IMR-90 (cell line): ENCODE results near the gene GRIN2A. TPM values are rescaled to one million over a fixed set of nuclear protein-coding genes. Genes with fewer than 3 reads are reported as not detected.

Experiments
- ATAC-seq: fragments of 200-7000 bp; cut with Tn5 transposase; 2 replicates; pipeline ENCODE4 v1.9.1; 2020; ENCODE audit warnings: low read depth, mild to moderate bottlenecking, moderate library complexity
- BruUV-seq: library from RNA; stranded (reverse); fragments of 400-500 nt; replicated peaks from 2 replicates; lab custom pipeline; 2021; lab: Mats Ljungman, UMichigan
- CTCF ChIA-PET: fragments of 300-600 bp; formaldehyde crosslinking; extraction: SDS; loops from one replicate; lab custom pipeline; 2021; ENCODE audit warnings: antibody characterized with exemption; lab: Yijun Ruan, JAX
- POLR2A ChIA-PET: fragments of 300-600 bp; sonication (Branson Sonifier 250); formaldehyde crosslinking; loops from one replicate; lab custom pipeline; 2022; ENCODE audit warnings: antibody characterized with exemption; ENCODE audit not compliant: unreplicated experiment; lab: Charles Lee
- DNase-seq: peaks from one replicate; pipeline ENCODE4 v3.0.0; 2013
- H2AFZ ChIP-seq: replicated peaks from 2 replicates; pipeline ENCODE3; 2013; ENCODE audit warnings: low read length, mild to moderate bottlenecking; ENCODE audit not compliant: poor library complexity
- H2AK5ac ChIP-seq: 2 replicates; pipeline ENCODE4 v1.6.1; 2013; ENCODE audit warnings: low read depth, low read length, inconsistent platforms
- H2AK9ac ChIP-seq: replicated peaks from 2 replicates; pipeline ENCODE3; 2013; ENCODE audit warnings: mild to moderate bottlenecking, low read depth, low read length, moderate library complexity; ENCODE audit not compliant: poor library complexity
- H2BK120ac ChIP-seq: 2 replicates; pipeline ENCODE4 v1.6.1; 2013; ENCODE audit warnings: low read depth, low read length, inconsistent platforms
- H2BK15ac ChIP-seq: 3 replicates; pipeline ENCODE4 v1.6.1; 2013; ENCODE audit warnings: low read depth, low read length, inconsistent platforms
- H2BK20ac ChIP-seq: 2 replicates; pipeline ENCODE4 v1.6.1; 2013; ENCODE audit warnings: low read depth, mild to moderate bottlenecking, inconsistent platforms, low read length, moderate library complexity
- H2BK5ac ChIP-seq: 2 replicates; pipeline ENCODE4 v1.6.1; 2013; ENCODE audit warnings: mild to moderate bottlenecking, low read depth, low read length, inconsistent platforms; ENCODE audit not compliant: poor library complexity, severe bottlenecking
- H3K14ac ChIP-seq: replicated peaks from 2 replicates; pipeline ENCODE4 v1.6.1; 2013; ENCODE audit warnings: low read depth, low read length, inconsistent platforms
- H3K18ac ChIP-seq: 2 replicates; pipeline ENCODE4 v1.6.1; 2013; ENCODE audit warnings: low read depth, low read length, control low read depth
- H3K23ac ChIP-seq: 2 replicates; pipeline ENCODE4 v1.6.1; 2013; ENCODE audit warnings: low read depth, low read length, inconsistent platforms
- H3K27ac ChIP-seq: 2 replicates; pipeline ENCODE4 v1.5.1; 2013; ENCODE audit warnings: mild to moderate bottlenecking, control low read depth, low read length; ENCODE audit not compliant: insufficient read depth
- H3K27me3 ChIP-seq: 2 replicates; pipeline ENCODE4 v1.6.1; 2013; ENCODE audit warnings: low read length; ENCODE audit not compliant: control insufficient read depth, insufficient read depth
- H3K36me3 ChIP-seq: 2 replicates; pipeline ENCODE4 v1.6.1; 2013; ENCODE audit warnings: low read length, mixed read lengths; ENCODE audit not compliant: control insufficient read depth, insufficient read depth
- H3K4ac ChIP-seq: 2 replicates; pipeline ENCODE4 v1.6.1; 2013; ENCODE audit warnings: low read depth, low read length, inconsistent platforms
- H3K4me1 ChIP-seq: 2 replicates; pipeline ENCODE4 v1.6.1; 2013; ENCODE audit warnings: low read length, mixed read lengths; ENCODE audit not compliant: control insufficient read depth, insufficient read depth
- H3K4me2 ChIP-seq: 2 replicates; pipeline ENCODE4 v1.6.1; 2013; ENCODE audit warnings: low read depth, mild to moderate bottlenecking, control low read depth, low read length, moderate library complexity
- H3K4me3 ChIP-seq: 2 replicates; pipeline ENCODE4 v1.5.1; 2013; ENCODE audit warnings: low read depth, mild to moderate bottlenecking, control low read depth, low read length, moderate library complexity; ENCODE audit not compliant: insufficient read depth
- H3K56ac ChIP-seq: 2 replicates; pipeline ENCODE4 v1.6.1; 2013; ENCODE audit warnings: low read length, inconsistent platforms; ENCODE audit not compliant: insufficient read depth; ENCODE audit errors: extremely low read depth
- H3K79me1 ChIP-seq, 2 experiments: 2 replicates each; pipeline ENCODE4 v1.6.1; 2013; ENCODE audit warnings: low read length in 2 of 2, inconsistent platforms in 1 of 2, low read depth in 1 of 2
- H3K9ac ChIP-seq: 2 replicates; pipeline ENCODE4 v1.6.1; 2013; ENCODE audit warnings: low read depth, low read length, control low read depth
- H3K9me1 ChIP-seq: 2 replicates; pipeline ENCODE4 v1.6.1; 2013; ENCODE audit warnings: low read length, inconsistent platforms; ENCODE audit not compliant: insufficient read depth
- H3K9me3 ChIP-seq: 2 replicates; pipeline ENCODE4 v1.6.1; 2013; ENCODE audit warnings: low read length; ENCODE audit not compliant: control insufficient read depth, insufficient read depth
- H4K20me1 ChIP-seq: 2 replicates; pipeline ENCODE4 v1.6.1; 2013; ENCODE audit warnings: low read length, inconsistent platforms; ENCODE audit not compliant: insufficient read depth
- H4K5ac ChIP-seq: 2 replicates; pipeline ENCODE4 v1.6.1; 2013; ENCODE audit warnings: mild to moderate bottlenecking, low read depth, low read length, control low read depth
- H4K8ac ChIP-seq, 2 experiments: 2 replicates each; pipeline ENCODE4 v1.6.1; 2013; ENCODE audit warnings: low read depth in 2 of 2, low read length in 2 of 2, control low read depth in 1 of 2, inconsistent platforms in 1 of 2
- H4K91ac ChIP-seq: 2 replicates; pipeline ENCODE4 v1.6.1; 2013; ENCODE audit warnings: low read depth, low read length, inconsistent platforms; ENCODE audit not compliant: insufficient read depth
- CHD1 ChIP-seq: IDR thresholded peaks from 2 replicates; pipeline ENCODE4 v1.6.1; 2012; ENCODE audit warnings: low read depth, low read length, improper control_type of control experiment
- FOS ChIP-seq: fragments of 150-350 bp; IDR thresholded peaks from 2 replicates; pipeline ENCODE4 v1.6.1; 2016; ENCODE audit warnings: low read depth, low read length
- MAFK ChIP-seq: IDR thresholded peaks from 2 replicates; pipeline ENCODE4 v1.6.1; 2012; ENCODE audit warnings: low read depth, low read length, improper control_type of control experiment
- MXI1 ChIP-seq: IDR thresholded peaks from 2 replicates; pipeline ENCODE4 v1.6.1; 2012; ENCODE audit warnings: low read depth, mild to moderate bottlenecking, low read length, moderate library complexity, borderline replicate concordance
- NFE2L2 ChIP-seq: fragments of 150-350 bp; IDR thresholded peaks from 2 replicates; pipeline ENCODE4 v1.6.1; 2016; ENCODE audit warnings: low read depth, mild to moderate bottlenecking, low read length
- RAD21 ChIP-seq: IDR thresholded peaks from 2 replicates; pipeline ENCODE4 v1.6.1; 2012; ENCODE audit warnings: low read length, improper control_type of control experiment
- SMC3 ChIP-seq: fragments of 150-350 bp; IDR thresholded peaks from 2 replicates; pipeline ENCODE4 v1.6.1; 2016; ENCODE audit warnings: low read depth, mild to moderate bottlenecking, antibody characterized with exemption, low read length, moderate library complexity
- WGBS, 2 experiments: methylation state at CpG; one replicate each; pipeline versions ENCODE4 v1.1.5 to v1.1.7; 2013; ENCODE audit warnings: missing lambda C conversion rate in 2 of 2; ENCODE audit not compliant: insufficient read length in 1 of 2; ENCODE audit errors: extremely low coverage in 2 of 2; 5-methylcytosine and 5-hydroxymethylcytosine counted together
- dilution Hi-C: fragments of 300-500 bp; cut with HindIII; formaldehyde crosslinking; loops from one replicate; pipeline ENCODE4 v1.14.3; 2018; ENCODE audit warnings: low sequenced_read_pairs; ENCODE audit not compliant: unreplicated experiment
- in situ Hi-C: fragments of 300-500 bp; cut with MboI; formaldehyde crosslinking; loops from 3 replicates; pipeline ENCODE4 v1.14.3; 2019; ENCODE audit warnings: low sequenced_read_pairs, inconsistent platforms, mixed read lengths
- intact Hi-C: fragments of 100-400 bp; cut with micrococcal nuclease; formaldehyde crosslinking; loops from 2 replicates; pipeline ENCODE4 v1.10.0; 2022
- polyA plus RNA-seq, 3 experiments: library from polyadenylated mRNA; depleted of rRNA; stranded (reverse); fragments of >200 nt; gene quantifications; 2 replicates each; pipeline ENCODE4 v1.2.3, GENCODE V29; 2012; ENCODE audit warnings: low replicate concordance in 1 of 3
- total RNA-seq: library from RNA; depleted of rRNA; stranded (reverse); fragments of >200 nt; gene quantifications from 2 replicates; pipeline ENCODE4 v1.2.3, GENCODE V29; 2012
- TF ChIP-seq, protein P1 (sequence below): fragments of 150-350 bp; IDR thresholded peaks from 2 replicates; pipeline ENCODE4 v1.6.1; 2017; ENCODE audit warnings: mild to moderate bottlenecking, antibody characterized with exemption, low read length, low read depth
- TF ChIP-seq, protein P2 (sequence below): fragments of 150-350 bp; IDR thresholded peaks from 2 replicates; pipeline ENCODE4 v1.6.1; 2016; ENCODE audit warnings: low read depth, mild to moderate bottlenecking, low read length, moderate library complexity, borderline replicate concordance
- TF ChIP-seq, protein P3 (sequence below): conservative IDR thresholded peaks from 2 replicates; pipeline ENCODE4 v1.5.1; 2012; ENCODE audit warnings: mild to moderate bottlenecking, low read depth, low read length, improper control_type of control experiment

GRIN2A gene
- total and polyA plus RNA-seq, 2 of the 4 experiments (the other 2 are of a cell fraction), result under 0.01 TPM; not detected in 1

DNA sequence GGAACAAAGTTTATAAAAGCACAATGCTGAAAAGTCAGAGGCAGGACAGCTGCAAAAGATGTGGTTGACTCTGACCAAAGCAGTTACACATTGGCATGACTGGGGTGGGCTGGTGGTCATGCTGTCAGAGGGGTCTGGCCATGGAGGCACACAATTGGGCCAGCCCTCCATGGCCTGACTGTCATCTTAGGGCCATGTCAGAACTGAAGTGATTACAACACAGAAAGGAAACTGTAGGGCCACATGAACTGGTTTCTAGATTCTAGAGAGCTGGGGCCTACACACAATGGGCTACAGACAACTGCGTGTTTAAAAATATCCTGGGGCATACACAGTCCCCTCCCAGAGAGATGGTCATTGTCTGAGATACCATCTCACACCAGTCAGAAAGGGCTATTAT is 380.6 kb downstream of the GRIN2A start:
- no peak overlapping the region for H2AFZ ChIP-seq
- CTCF ChIA-PET, result no interaction called here
- peaks cover 19% of the 10 kb centered on the region for H3K9me3 ChIP-seq
- no peak overlapping the region for H3K27ac ChIP-seq
- no peaks in the 10 kb centered on the region for H3K9me1 ChIP-seq
- TF ChIP-seq, protein P1, sequence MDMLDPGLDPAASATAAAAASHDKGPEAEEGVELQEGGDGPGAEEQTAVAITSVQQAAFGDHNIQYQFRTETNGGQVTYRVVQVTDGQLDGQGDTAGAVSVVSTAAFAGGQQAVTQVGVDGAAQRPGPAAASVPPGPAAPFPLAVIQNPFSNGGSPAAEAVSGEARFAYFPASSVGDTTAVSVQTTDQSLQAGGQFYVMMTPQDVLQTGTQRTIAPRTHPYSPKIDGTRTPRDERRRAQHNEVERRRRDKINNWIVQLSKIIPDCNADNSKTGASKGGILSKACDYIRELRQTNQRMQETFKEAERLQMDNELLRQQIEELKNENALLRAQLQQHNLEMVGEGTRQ, result no peak
- TF ChIP-seq FOS, result no peak
- TF ChIP-seq SMC3, result no peak
- TF ChIP-seq NFE2L2, result no peak
- TF ChIP-seq, protein P2, sequence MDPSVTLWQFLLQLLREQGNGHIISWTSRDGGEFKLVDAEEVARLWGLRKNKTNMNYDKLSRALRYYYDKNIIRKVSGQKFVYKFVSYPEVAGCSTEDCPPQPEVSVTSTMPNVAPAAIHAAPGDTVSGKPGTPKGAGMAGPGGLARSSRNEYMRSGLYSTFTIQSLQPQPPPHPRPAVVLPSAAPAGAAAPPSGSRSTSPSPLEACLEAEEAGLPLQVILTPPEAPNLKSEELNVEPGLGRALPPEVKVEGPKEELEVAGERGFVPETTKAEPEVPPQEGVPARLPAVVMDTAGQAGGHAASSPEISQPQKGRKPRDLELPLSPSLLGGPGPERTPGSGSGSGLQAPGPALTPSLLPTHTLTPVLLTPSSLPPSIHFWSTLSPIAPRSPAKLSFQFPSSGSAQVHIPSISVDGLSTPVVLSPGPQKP, result no peak
- no peak for TF ChIP-seq RAD21
- TF ChIP-seq MAFK, result no peak
- TF ChIP-seq CHD1, result no peak
- no peak for TF ChIP-seq MXI1
- TF ChIP-seq, protein P3, sequence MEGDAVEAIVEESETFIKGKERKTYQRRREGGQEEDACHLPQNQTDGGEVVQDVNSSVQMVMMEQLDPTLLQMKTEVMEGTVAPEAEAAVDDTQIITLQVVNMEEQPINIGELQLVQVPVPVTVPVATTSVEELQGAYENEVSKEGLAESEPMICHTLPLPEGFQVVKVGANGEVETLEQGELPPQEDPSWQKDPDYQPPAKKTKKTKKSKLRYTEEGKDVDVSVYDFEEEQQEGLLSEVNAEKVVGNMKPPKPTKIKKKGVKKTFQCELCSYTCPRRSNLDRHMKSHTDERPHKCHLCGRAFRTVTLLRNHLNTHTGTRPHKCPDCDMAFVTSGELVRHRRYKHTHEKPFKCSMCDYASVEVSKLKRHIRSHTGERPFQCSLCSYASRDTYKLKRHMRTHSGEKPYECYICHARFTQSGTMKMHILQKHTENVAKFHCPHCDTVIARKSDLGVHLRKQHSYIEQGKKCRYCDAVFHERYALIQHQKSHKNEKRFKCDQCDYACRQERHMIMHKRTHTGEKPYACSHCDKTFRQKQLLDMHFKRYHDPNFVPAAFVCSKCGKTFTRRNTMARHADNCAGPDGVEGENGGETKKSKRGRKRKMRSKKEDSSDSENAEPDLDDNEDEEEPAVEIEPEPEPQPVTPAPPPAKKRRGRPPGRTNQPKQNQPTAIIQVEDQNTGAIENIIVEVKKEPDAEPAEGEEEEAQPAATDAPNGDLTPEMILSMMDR, result no peak
- H2BK15ac ChIP-seq, result no peak overlapping the region
- no peak overlapping the region for H2BK5ac ChIP-seq
- no peaks in the 10 kb centered on the region for H3K36me3 ChIP-seq
- H3K4me1 ChIP-seq, result no peaks in the 10 kb centered on the region
- H3K79me1 ChIP-seq, result no peaks in the 10 kb centered on the region
- H3K14ac ChIP-seq, result no peak overlapping the region
- DNase-seq, result no peak
- H2BK20ac ChIP-seq, result no peak overlapping the region
- no peak overlapping the region for H3K4ac ChIP-seq
- H3K56ac ChIP-seq, result no peak overlapping the region
- ATAC-seq, result no peak
- H2BK120ac ChIP-seq, result no peak overlapping the region
- H2AK9ac ChIP-seq, result no peak overlapping the region
- dilution Hi-C loops (no loop called here), intact Hi-C loops (no loop called here), in situ Hi-C loops (no loop called here)
- H3K18ac ChIP-seq, result no peak overlapping the region
- BruUV-seq, result no TSS peak
- WGBS, 2 experiments, result 60% methylated on average over 1 of the region's 1 CpG; no CpG with 5 or more reads in 1 of the 2 experiments
- H3K4me3 ChIP-seq, result no peak overlapping the region
- H3K9ac ChIP-seq, result no peak overlapping the region
- no peak overlapping the region for H4K91ac ChIP-seq
- no peak overlapping the region for H2AK5ac ChIP-seq
- H3K4me2 ChIP-seq, result no peak overlapping the region
- H3K23ac ChIP-seq, result no peak overlapping the region
- H4K5ac ChIP-seq, result no peak overlapping the region
- H4K20me1 ChIP-seq, result no peaks in the 10 kb centered on the region
- no peaks in the 10 kb centered on the region for H3K27me3 ChIP-seq
- POLR2A ChIA-PET, result no interaction called here
- H4K8ac ChIP-seq, result no peak overlapping the region
